BLaER1 (cell line): ENCODE data around the gene MEMO1.
"Not testable (repeated sequence)": the region's sequence is repeated elsewhere in the genome, so short reads cannot be mapped to it uniquely, and the experiment has no call there.

Source experiments
- H3K27ac ChIP-seq: shearing (Covaris generic); formaldehyde crosslinking; 2 replicates; pipeline ENCODE4 v1.8.1; 2022
- H3K27me3 ChIP-seq: shearing (Covaris generic); formaldehyde crosslinking; 2 replicates; pipeline ENCODE4 v1.8.1; 2022
- H3K36me3 ChIP-seq: shearing (Covaris generic); formaldehyde crosslinking; 2 replicates; pipeline ENCODE4 v1.8.1; 2022
- H3K4me1 ChIP-seq: shearing (Covaris generic); formaldehyde crosslinking; 2 replicates; pipeline ENCODE4 v1.8.1; 2022
- H3K4me2 ChIP-seq: shearing (Covaris generic); formaldehyde crosslinking; 2 replicates; pipeline ENCODE4 v1.8.1; 2022
- H3K4me3 ChIP-seq: shearing (Covaris generic); formaldehyde crosslinking; 2 replicates; pipeline ENCODE4 v1.8.1; 2022
- H3K9ac ChIP-seq: shearing (Covaris generic); formaldehyde crosslinking; 2 replicates; pipeline ENCODE4 v1.8.1; 2022
- H3K9me3 ChIP-seq: shearing (Covaris generic); formaldehyde crosslinking; 2 replicates; pipeline ENCODE4 v1.8.1; 2022
- H4K20me1 ChIP-seq: shearing (Covaris generic); formaldehyde crosslinking; 2 replicates; pipeline ENCODE4 v1.8.1; 2022
- Cebpa-rat ChIP-seq: shearing (Covaris generic); IDR thresholded peaks from 2 replicates; pipeline ENCODE4 v1.8.1; 2022

The MEMO1 gene

DNA sequence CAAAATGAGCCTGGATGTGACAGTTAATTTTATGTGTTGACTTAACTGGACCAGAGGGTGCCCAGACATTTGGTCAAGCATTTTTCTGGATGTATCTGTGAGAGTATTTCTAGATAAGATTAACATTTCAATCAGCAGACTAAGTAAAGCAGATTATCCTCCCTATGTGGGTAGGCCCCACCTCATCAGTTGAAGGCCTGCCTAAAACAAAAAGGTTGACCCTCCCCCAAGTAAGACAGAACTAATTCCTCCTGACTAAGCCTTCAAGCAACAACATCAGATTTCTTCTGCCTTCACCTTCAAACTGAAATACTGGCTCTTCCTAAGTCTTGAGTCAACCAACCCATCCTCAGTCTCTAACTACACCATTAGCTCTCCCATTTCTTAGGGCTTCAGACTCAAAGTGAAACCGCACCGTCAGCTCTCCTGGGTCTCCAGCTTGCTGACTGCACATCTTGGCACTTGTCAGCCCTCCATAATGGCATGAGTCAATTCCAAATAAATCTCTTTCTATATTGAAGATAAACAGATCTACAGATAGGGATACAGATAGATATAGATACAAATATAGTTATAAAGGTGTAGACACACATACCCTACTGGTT, 47.9 kb downstream of the MEMO1 start:
- Histone ChIP-seq H4K20me1 (peaks cover 99% of the 10 kb centered on the region), H3K4me2 (no peak overlapping the region), H3K36me3 (peaks cover 34% of the 10 kb centered on the region), H3K9me3 (0 out of 2 replicates have a peak, but pooled peaks cover 4% of the 10 kb centered on the region), H3K4me3 (no peak overlapping the region), H3K27me3 (no peaks in the 10 kb centered on the region), H3K9ac (no peak overlapping the region), H3K4me1 (0 out of 2 replicates have a peak, but pooled peaks cover 14% of the 10 kb centered on the region), H3K27ac (no peak overlapping the region)
- TF ChIP-seq Cebpa-rat, result no peak

DNA sequence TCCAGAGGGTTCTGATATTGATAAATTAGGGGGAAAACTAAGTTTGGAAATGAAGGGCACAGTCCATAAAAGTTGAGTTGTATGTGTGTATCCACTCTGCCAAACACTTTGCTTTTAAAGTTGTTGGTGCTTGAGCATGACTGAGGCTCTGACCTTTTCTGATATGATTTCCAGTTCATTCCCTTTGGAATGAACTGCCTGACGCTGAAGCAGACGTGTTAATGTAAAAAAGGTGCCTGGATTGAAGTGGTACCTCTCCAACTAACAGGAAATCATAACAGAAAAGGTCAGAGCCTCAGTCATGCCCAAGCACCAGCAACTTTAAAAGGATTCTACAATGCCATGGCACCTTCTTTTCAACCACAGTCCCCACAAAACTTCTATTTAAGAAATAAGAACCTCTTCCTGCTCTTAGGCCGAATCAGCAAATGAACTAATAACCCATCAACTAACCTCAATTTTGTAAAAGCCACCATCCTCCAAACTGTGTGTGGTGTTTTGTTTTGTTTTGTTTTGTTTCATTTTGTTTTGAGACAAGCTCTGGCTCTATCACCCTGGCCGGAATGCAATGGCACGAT, 52.6 kb downstream of the MEMO1 start:
- no peak for TF ChIP-seq Cebpa-rat
- Histone ChIP-seq H4K20me1 (peaks cover 93% of the 10 kb centered on the region), H3K27ac (no peak overlapping the region), H3K4me1 (0 out of 2 replicates have a peak, but pooled peaks cover 15% of the 10 kb centered on the region), H3K36me3 (peaks cover 45% of the 10 kb centered on the region), H3K9me3 (0 out of 2 replicates have a peak, but pooled peaks cover 4% of the 10 kb centered on the region), H3K4me2 (no peak overlapping the region), H3K4me3 (no peak overlapping the region), H3K27me3 (no peaks in the 10 kb centered on the region), H3K9ac (no peak overlapping the region)

DNA sequence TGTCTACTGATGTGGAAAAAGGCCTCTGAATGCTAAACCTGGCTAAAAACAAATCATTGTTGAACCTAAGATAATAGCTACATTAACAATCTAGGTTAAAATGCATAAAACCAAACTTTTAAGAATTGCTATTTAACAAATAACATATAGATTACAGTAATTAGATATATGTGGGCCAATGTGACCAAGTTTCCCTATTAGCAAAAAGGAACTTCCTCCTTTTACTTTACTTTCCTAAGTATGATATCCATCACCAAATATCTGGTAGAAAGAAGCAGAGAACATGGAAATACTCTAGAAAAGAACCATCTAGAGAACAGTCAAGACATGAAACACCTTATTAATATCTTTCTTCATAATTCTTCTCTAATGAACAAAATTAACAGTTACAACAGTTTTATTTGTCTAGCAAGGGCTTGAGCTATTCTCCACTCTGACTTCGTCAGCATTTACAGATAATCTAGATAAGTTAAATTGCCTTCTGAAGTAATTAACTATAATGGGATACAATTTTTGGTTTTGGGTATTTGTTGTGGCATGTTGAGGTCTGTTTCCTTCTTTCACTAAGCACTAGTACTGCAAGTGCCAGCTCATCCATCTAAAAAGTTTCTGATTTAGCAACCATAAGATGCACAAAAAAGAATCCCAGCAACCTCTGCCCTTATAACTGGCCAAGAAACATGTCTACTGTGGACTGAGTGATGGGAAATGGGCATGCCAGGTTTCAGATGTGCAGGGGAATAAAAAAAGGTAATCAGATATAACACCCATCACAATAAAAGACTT, 53.3 kb downstream of the MEMO1 start:
- Histone ChIP-seq H3K4me2 (no peak overlapping the region), H3K9me3 (0 out of 2 replicates have a peak, but pooled peaks cover 4% of the 10 kb centered on the region), H3K27me3 (no peaks in the 10 kb centered on the region), H3K36me3 (peaks cover 40% of the 10 kb centered on the region), H4K20me1 (peaks cover 93% of the 10 kb centered on the region), H3K27ac (no peak overlapping the region), H3K4me3 (no peak overlapping the region), H3K4me1 (0 out of 2 replicates have a peak, but pooled peaks cover 15% of the 10 kb centered on the region), H3K9ac (no peak overlapping the region)
- no peak for TF ChIP-seq Cebpa-rat

GRCh38 chr2:31956934-31957333, 53.9 kb downstream of the MEMO1 start:
- H3K4me3 ChIP-seq, H3K9ac ChIP-seq, H3K9me3 ChIP-seq, H3K27ac ChIP-seq, H3K27me3 ChIP-seq, H3K4me2 ChIP-seq: not testable (repeated sequence)
- Histone ChIP-seq H3K36me3 (peaks cover 36% of the 10 kb centered on the region), H3K4me1 (0 out of 2 replicates have a peak, but pooled peaks cover 15% of the 10 kb centered on the region), H4K20me1 (peaks cover 93% of the 10 kb centered on the region)

DNA sequence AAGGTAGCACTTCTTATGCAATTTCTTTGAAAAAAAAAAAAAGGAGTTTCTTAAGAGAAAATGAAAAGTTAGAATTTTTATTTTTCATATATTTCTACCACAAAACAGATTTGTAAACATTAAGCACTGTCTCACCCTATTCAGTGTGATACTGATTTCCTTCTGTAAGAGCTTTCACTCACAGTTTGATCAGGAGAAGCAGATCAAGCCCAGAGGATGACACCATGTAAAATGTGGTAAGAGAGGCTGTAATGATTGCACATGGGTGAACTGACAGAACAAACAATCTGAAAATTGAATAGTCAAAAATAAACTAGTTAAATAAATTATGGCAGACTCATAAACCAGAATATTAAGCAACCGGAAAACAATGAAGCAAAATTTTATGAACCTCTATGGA, 54.5 kb downstream of the MEMO1 start:
- peaks cover 33% of the 10 kb centered on the region for H3K36me3 ChIP-seq
- H3K9me3 ChIP-seq, result no peaks in the 10 kb centered on the region
- peaks cover 93% of the 10 kb centered on the region for H4K20me1 ChIP-seq
- H3K4me3 ChIP-seq, result no peak overlapping the region
- no peaks in the 10 kb centered on the region for H3K27me3 ChIP-seq
- no peak overlapping the region for H3K27ac ChIP-seq
- H3K4me2 ChIP-seq, result no peak overlapping the region
- H3K9ac ChIP-seq, result no peak overlapping the region
- 0 out of 2 replicates have a peak, but pooled peaks cover 14% of the 10 kb centered on the region for H3K4me1 ChIP-seq
- TF ChIP-seq Cebpa-rat, result no peak

GRCh38 chr2:31953095-31953494, 57.7 kb downstream of the MEMO1 start:
- H3K9me3 ChIP-seq, H3K4me1 ChIP-seq, H3K4me3 ChIP-seq, H3K9ac ChIP-seq, H3K4me2 ChIP-seq, H3K27me3 ChIP-seq, H3K27ac ChIP-seq: not testable (repeated sequence)
- peaks cover 41% of the 10 kb centered on the region for H3K36me3 ChIP-seq
- peaks cover 93% of the 10 kb centered on the region for H4K20me1 ChIP-seq

DNA sequence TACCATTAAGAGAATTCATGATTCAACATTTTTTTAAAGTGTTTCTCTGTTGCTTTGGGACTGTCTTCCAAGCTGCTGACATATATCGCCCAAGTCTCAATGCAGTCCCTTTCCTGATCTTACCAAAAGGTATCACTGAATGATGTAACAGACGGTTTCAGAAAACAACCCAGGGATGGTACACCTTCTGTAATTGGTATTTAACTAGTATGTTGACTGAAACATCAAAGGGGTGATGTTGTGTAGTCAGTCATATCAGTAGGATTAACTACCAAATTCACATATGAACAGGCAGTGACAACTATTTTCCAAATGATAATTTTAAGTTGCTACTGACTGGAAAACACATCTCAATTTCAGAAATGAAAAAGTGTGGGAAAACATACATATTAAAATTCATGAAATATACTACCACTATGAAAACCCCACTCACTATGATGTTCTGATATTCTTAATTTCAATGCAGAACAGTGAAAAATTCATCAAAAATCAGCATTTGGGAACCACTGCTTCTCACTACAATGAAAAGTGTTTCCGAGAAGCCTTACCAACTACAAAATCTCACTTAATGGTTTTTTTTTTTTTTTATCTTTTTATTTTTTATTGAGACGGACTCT, 59.8 kb downstream of the MEMO1 start:
- H4K20me1 ChIP-seq, result peaks cover 93% of the 10 kb centered on the region

DNA sequence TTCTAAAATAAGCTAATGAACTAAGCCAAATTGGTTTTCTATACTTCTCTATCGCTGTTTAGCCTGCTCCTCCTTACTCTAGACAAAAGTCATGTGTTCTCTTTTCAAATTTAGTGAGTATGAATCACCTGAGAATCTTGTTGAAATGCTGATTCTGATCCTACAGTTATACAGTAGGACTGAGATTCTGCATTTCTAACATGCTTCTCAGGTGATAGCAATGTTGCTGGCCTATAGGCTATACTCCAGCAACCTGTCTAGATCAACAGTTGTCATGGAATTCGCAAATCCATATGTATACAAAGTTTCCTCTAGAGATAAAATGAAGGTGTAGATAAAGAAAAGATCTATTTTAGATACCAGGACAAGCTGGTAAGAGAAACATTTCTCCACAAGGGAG, 62.9 kb downstream of the MEMO1 start:
- no peak for TF ChIP-seq Cebpa-rat
- Histone ChIP-seq H3K4me1 (no peaks in the 10 kb centered on the region), H3K4me3 (no peak overlapping the region), H3K27me3 (no peaks in the 10 kb centered on the region), H3K9ac (no peak overlapping the region), H3K9me3 (no peaks in the 10 kb centered on the region), H4K20me1 (peaks cover 100% of the 10 kb centered on the region), H3K4me2 (no peak overlapping the region), H3K36me3 (peaks cover 26% of the 10 kb centered on the region), H3K27ac (no peak overlapping the region)

More for the DNA sequence above, 59.8 kb downstream of the MEMO1 start:
- no peaks in the 10 kb centered on the region for H3K9me3 ChIP-seq
- H3K36me3 ChIP-seq, result peaks cover 36% of the 10 kb centered on the region
- no peaks in the 10 kb centered on the region for H3K4me1 ChIP-seq
- H3K4me3 ChIP-seq, result no peak overlapping the region
- no peak overlapping the region for H3K9ac ChIP-seq
- no peaks in the 10 kb centered on the region for H3K27me3 ChIP-seq
- H3K4me2 ChIP-seq, result no peak overlapping the region
- H3K27ac ChIP-seq, result no peak overlapping the region
- no peak for TF ChIP-seq Cebpa-rat

GRCh38 chr2:31946838-31947237, 64.0 kb downstream of the MEMO1 start:
- Histone ChIP-seq H4K20me1 (peaks cover 92% of the 10 kb centered on the region), H3K9ac (no peak overlapping the region), H3K27me3 (no peaks in the 10 kb centered on the region), H3K9me3 (no peaks in the 10 kb centered on the region), H3K4me1 (no peaks in the 10 kb centered on the region), H3K36me3 (peaks cover 34% of the 10 kb centered on the region), H3K4me3 (no peak overlapping the region), H3K4me2 (no peak overlapping the region), H3K27ac (no peak overlapping the region)
- TF ChIP-seq Cebpa-rat, result no peak

DNA sequence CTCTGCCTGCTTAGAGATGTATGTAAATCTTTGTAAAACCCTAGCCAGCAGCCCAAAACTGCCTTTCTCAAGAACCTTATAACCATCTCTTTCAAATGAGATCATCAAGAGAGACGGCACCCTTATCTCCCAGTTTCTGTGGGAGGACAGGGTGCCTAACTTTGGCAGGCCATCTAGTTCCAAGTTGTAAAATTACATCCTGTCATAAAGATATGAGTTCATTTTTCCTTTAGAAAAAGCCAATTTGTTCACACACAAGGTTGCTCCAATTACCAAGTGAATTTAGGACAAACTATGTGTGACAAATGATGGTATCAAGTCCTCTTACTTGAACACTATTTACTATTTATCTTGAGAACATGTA, 65.3 kb downstream of the MEMO1 start:
- Histone ChIP-seq H3K36me3 (peaks cover 47% of the 10 kb centered on the region), H3K4me2 (no peak overlapping the region), H4K20me1 (peaks cover 88% of the 10 kb centered on the region), H3K4me3 (no peak overlapping the region), H3K27me3 (no peaks in the 10 kb centered on the region), H3K4me1 (no peaks in the 10 kb centered on the region), H3K9me3 (no peaks in the 10 kb centered on the region), H3K27ac (no peak overlapping the region), H3K9ac (no peak overlapping the region)
- no peak for TF ChIP-seq Cebpa-rat
